CD4-positive, alpha-beta T cell treated with Interleukin-6 for 4 hours (primary cell): Measurements from ENCODE around the gene ARHGAP45.
A peak's percentile ranks its signal among the peaks of the same experiment; 100 is the strongest.

Experiments
- DNase-seq: peaks from one replicate; pipeline ENCODE4 v3.0.0-alpha.2; 2020; ENCODE audit warnings: mixed read lengths

Gene ARHGAP45

DNA sequence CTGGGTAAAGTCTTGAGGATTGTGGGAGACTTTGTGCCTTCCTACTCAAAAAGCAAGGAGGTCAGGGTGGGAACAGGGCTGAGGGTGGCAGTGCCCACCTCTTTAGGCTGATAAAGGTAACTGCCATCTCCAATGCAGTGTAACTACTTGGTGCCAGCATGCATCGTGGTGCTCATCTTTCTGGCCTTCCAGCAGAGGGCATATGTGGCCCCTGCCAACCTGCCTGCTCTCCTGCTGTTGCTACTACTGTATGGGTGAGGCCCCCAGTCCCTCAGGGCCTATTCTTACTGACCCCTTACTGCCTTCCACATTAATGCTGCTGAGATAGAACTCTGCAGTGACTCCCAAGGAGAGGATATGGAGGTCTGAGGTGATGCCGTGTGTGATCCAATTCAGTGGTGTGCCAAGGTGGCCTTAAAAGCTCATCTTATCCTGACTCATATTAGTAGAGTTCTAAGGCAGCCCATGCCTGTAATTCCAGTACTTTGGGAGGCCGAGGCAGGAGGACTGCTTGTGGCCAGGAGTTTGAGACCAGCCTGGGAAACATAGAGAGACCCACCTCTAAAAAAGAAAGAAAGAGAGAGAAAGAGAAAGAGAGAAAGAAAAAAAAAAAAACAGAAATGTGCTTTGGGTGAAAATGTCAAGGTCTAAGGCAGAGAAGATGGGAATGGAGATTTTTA is 9.7 kb upstream of the ARHGAP45 start:
- DNase-seq = peak; percentile 73

DNA sequence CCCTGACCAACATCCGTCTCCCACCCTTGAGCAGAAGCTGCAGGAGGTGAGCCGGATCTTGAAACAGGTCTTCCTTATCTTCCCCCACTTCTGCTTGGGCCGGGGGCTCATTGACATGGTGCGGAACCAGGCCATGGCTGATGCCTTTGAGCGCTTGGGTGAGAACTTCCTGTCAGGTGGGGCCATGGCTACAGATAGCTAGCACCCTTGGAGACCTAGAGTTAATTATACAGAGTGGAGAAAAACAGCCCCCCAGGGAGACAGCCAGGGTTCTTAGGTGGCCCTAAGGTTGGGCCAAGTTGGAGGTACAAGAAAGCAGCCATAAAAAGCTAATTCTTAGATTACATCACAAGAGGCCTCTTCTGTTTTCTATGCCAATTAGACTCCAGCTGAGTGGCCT is 8.9 kb upstream of the ARHGAP45 start:
- DNase-seq = peak; percentile 44

DNA sequence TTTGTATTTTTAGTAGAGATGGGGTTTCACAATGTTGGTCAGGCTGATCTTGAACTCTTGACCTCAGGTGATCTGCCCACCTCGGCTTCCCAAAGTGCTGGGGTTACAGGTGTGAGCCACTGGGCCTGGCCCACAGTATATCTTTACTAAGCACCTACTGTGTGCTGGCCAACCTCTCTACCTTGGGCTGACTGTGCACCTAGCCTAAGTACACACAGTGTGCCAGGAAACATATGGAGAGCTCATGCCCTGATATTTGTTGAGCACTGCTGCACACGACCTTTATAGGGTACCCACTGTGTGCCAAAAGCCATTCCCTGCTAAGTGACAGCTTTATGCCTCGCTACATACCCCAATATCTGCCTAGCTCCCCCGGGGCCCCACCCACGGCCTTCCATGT is 6.3 kb upstream of the ARHGAP45 start:
- DNase-seq = no peak

DNA sequence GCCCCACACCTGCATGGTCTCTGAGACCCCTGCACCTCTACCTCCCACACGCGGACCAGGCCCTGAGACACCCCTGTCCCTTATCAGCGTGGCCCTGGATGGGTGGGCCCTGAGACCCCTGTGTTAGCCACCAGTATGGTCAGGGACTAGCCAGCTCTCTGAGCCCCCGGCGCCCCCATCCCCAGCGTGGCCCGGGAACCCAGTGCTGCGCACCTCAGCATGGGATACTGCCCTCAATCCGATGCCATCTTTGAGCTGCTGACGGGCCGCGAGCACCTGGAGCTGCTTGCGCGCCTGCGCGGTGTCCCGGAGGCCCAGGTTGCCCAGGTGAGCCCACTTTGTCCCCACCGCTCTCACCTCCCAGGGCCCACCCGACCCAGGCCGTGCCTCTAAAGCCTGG is 5.0 kb upstream of the ARHGAP45 start:
- DNase-seq = no peak

DNA sequence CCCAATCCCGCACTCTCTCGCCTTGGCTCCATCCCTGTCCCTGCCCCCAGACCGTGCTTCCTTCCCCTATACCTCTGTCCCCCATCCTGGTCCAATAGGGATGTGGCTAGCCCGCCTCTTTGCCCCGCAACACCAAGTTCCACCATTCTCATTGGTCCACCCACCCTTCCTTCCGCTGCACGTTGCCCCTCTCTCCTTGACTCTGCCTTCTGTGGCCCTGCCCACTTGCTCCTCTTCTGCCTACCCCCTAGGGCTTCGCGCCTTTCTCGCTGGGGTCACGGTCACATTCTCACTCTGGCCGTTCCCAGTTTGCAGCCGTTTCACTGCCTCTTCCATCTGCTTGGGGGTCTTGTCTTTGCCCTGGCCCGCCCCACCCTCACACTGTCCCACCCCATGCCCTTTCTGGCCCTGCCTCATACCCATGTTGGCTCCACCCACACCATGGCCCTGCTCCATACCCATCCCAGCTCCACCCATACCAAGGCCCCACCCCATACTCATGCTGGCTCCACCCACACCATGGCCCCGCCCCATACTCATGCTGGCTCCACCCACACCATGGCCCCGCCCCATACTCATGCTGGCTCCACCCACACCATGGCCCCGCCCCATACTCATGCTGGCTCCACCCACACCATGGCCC is 4.5 kb upstream of the ARHGAP45 start:
- DNase-seq = peak; percentile 11

DNA sequence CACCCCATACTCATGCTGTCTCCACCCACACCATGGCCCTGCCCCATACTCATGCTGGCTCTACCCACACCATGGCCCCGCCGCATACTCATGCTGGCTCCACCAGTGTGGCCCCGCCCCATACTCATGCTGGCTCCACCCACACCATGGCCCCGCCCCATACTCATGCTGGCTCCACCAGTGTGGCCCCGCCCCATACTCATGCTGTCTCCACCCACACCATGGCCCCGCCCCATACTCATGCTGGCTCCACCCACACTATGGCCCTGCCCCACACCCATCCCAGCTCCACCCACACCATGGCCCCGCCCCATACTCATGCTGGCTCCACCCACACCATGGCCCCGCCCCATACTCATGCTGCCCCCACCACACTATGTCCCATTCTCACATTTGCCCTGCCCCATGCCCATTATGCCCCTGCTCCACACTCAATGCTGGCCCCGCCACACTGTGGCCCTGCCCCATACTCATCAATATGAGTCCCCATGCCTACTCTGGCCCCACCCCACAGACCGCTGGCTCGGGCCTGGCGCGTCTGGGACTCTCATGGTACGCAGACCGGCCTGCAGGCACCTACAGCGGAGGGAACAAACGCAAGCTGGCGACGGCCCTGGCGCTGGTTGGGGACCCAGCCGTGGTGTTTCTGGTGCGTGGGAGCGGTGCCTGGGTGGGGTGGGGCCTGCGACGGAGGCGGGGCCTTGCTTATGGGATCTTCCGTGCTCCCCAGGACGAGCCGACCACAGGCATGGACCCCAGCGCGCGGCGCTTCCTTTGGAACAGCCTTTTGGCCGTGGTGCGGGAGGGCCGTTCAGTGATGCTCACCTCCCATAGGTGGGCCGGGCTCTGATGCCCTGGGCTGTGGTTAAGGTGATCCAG is 3.7 kb upstream of the ARHGAP45 start:
- peak; percentile 23 for DNase-seq

DNA sequence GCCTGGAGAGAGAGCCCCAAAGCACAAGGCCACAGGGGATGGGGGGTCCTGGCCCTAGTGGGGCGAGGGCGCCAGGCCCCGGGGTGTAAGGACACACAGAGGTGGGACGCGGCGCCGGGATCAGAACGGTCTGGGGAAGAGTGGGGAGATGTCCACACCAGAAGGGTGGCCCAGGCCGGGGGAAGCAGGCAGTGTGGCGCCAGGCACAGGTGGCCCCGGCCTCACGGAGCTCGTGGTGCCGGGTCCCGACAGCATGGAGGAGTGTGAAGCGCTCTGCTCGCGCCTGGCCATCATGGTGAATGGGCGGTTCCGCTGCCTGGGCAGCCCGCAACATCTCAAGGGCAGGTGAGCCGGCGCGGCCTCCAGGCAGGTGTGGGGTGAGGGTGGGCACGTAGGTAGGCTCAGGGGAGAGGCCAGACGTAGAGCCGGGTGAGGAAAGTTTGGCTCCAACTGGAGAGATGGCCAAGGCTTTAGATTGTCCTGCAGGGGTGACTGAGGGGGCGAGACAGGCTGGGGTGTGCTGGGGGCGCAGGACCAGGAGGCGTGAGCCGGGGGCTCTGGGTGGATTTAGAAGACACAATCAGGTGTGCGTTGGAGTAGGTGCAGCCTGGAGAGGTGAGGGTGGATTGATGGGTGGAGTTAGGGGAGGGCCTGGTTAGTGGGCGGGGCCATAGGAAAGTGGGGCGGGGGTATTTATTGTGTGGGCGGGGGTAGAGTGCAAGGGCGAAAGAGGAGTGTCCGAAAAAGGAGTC is 2.9 kb upstream of the ARHGAP45 start:
- DNase-seq = peak; percentile 21

DNA sequence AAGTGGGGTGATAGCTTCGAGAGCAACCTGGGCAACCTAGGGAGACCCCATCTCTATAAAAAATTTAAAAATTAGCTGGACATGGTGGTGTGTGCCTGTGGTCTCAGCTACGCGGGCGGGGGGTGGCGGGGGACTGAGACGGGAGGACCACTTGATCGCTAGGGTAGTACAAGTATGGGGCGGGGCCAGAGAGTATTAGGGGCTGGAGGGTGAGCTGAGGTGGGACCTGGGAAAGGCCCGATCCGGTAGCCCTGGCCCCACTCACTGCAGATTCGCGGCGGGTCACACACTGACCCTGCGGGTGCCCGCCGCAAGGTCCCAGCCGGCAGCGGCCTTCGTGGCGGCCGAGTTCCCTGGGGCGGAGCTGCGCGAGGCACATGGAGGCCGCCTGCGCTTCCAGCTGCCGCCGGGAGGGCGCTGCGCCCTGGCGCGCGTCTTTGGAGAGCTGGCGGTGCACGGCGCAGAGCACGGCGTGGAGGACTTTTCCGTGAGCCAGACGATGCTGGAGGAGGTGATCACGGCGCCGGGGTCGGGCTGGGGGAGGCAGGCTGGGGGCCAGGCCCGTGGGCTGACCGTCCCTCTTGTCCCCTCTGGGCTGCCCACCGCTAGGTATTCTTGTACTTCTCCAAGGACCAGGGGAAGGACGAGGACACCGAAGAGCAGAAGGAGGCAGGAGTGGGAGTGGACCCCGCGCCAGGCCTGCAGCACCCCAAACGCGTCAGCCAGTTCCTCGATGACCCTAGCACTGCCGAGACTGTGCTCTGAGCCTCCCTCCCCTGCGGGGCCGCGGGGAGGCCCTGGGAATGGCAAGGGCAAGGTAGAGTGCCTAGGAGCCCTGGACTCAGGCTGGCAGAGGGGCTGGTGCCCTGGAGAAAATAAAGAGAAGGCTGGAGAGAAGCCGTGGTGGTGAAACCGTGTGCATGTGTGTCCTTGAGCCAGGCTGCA is 2.0 kb upstream of the ARHGAP45 start:
- DNase-seq = peak; percentile 82

DNA sequence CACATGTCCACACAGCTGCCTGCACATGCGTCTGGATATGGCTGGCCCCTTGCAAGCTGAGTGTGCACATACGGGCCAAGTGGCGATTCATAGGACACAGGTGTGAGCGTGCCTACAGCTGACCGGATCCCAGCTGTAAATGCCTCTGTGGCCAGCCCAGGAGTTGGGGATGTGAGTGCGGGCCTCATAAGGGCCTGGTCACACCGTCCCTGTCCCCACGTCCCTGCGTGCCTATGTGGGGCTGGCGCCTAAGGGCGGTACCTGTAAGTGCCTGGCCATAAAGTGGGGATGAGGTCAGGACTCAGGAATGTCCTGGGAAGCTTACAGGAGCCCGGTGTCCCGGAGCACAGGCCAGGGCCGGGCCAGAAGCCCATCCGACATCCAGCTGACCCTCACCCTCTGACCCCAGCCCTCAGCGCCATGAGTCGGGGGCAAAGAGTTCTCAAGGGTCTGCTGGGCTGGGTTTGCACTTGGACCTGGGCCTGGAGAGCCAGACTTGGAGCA is 1.3 kb upstream of the ARHGAP45 start:
- peak; percentile 3 for DNase-seq

DNA sequence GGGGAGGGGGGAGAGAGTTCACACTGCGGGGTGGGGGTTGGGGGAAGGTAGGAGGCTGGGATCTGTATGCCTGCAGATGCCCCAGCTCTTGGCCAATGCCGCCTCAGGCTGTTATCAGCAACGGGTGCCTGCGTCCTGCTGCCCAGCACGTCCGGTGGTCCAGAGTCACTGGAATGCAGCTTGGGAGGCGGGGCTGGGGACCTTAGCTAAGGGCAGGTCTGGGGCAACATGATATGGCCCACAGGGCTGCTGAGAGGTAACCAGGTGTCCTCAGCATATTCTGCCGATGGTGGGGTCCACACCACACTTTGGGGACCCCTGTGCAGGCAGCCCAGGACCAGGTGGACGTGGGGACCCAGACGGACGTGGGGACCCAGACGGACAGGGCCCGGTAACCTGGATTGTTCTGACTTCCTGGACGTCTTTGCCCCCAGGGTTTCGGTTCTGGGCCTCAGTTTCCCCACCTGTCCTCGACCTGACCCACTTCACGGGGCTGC is 668 bp upstream of the ARHGAP45 start:
- DNase-seq = peak; percentile 17

DNA sequence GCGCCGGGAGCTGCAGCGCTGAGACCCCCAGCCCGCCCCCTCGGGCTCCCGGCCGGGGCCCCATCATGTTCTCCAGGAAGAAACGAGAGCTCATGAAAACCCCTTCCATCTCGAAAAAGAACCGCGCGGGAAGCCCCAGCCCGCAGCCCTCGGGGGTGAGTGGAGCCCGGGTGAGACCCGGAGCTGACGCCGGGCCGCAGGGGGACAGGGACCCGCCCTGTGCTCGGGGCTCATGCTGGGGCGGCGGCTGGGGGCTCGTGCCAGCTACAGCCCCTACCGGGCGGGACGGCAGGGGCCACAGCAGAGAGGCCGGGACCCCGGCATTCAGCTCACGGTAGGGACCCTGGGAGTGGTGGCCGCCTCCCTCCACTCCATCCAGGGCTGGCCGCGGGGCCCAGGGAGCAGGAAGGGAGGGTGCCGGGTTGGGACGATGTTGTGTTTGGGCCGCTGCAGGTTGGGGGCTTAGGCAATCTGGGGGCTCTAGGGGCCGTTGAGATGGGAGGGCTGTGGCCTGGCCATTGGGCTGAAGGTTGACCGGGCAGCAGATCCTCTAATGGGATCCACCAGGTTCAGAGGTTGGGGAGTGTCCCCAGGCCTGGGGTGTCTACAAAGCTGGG is 482 bp downstream of the ARHGAP45 start:
- DNase-seq = no peak

DNA sequence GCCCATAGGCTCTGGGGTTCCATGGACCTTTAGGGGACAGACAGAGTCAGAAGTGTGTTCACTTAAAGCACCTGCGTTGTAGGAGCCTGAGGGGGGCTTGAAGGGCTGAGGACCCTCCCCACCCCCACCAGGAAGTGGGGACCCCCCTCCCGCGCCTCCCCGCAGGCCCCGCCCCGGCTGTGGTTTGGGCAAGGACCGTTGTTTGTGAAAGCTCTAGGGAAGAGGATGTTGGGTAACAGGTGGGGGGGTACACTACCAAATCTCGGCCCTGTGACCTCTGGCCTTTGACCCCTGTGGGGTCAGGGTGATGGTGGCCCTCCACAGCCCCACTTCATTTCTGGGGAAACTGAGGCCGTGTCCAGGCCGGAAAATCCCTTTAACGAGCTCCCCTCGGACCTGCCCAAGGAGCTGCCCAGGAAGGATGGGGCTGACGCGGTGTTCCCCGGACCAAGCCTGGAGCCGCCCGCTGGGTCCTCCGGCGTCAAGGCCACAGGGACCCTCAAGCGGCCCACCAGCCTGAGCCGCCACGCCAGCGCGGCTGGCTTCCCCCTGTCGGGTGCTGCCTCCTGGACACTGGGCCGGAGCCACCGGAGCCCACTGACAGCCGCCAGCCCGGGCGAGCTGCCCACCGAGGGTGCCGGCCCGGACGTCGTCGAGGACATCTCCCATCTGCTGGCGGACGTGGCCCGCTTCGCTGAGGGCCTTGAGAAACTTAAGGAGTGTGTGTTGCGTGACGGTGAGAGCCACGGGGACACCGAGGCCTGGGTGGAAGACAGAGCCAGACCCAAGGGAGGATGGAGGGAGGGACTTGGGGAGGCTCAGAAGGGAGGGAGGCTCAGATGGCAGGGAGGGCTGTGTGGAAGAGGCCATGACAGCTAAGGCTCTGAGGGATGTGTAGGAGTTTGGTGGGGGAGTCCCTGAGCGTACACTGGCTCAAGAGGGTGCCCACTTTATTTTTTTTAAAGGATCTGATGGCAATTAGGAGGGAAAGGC is 1.3 kb downstream of the ARHGAP45 start:
- peak; percentile 88 for DNase-seq

DNA sequence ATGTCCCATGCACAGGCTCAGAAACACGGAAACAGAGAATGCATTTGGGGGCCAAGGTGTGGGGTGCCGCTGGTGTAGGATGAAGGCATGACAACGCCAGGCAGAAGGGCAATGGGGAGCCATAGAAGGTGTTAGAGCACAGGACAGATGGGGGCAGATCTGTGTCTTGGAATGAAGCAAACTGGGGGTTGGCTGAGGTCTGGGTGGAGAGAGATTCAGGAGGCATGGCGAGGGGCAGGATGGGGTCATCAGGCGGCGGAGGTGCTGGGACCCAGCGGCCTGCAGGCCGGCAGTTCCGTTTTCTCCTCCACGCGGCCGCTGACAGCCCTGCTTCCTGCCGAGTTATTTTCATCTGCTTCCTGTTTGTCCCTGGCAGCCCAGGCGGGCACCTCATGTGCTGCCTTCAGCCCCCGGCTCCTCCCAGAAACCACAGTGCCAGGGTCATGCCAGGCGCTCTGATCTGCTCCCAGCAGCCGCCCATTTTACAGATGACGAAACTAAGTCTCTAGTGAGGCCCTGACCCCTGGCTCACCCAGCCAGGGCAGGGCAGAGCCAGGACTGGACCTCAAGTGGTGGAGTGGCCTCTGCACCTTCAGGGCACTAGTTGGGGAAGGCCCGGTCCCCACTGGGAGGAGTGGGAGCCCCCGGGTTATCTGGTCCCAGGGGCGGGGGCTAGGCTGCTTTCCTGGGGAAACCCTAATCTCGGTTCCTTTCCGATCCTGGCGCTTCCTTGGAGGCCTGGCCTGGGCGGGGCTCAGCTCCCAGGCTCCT is 2.2 kb downstream of the ARHGAP45 start:
- DNase-seq = peak; percentile 89

DNA sequence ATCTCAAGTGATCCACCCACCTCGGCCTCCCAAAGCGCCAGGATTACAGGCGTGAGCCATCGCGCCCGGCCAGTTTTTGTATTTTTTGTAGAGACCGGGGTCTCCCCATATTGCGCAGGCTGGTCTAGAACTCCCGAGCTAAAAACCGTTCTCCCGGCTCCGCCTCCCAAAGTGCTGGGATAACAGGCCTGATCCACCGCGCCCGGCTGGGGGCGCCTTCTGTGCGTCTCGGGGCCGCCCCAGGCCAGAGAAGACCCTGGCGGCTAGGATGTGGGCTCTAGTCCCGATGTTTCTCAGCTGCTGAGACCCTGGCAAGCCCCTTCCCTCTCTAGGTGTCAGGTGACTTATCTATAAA is 3.6 kb downstream of the ARHGAP45 start:
- DNase-seq = no peak

DNA sequence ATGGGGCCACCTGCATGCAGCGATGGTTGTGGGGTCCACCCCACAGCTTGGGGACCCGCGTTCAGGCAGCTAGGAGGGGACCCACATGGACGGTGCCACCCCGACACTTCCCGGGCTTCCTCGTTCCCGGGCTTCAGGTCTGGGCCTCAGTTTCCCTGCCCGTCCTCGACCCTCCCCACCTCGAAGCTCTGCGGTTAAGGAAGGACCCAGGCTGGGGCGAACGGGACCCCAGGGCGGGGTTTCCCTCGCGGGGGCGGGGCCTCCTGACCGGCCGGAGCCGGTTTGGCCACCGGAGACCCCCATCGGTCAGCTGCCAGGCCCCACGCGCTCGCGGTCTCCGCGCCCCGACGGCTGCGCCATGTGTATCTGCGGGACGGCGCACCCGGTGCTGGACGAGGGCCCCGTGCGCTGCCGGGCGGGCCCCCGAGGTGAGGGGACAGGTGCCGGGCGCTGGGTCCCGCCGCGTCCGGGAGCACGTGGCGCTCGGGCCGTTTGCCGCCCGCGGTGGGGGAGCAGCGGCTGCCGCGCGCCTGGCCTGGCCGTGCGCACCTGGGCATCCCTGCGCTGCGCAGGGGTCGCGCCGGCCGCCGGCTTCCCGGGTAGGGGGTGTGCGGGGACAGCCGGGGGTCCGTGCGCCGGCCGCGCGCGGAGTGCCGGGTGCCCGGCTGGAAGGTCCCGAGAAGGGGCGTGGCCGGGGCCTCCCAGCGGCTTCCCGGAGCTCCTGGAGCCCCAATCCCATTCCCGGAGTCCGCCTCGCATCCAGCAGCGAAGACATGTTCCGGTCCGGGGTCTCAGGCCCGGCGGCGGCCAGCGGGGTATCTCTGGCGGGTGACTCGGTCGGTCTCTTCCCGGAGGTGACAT is 4.2 kb downstream of the ARHGAP45 start:
- no peak for DNase-seq

DNA sequence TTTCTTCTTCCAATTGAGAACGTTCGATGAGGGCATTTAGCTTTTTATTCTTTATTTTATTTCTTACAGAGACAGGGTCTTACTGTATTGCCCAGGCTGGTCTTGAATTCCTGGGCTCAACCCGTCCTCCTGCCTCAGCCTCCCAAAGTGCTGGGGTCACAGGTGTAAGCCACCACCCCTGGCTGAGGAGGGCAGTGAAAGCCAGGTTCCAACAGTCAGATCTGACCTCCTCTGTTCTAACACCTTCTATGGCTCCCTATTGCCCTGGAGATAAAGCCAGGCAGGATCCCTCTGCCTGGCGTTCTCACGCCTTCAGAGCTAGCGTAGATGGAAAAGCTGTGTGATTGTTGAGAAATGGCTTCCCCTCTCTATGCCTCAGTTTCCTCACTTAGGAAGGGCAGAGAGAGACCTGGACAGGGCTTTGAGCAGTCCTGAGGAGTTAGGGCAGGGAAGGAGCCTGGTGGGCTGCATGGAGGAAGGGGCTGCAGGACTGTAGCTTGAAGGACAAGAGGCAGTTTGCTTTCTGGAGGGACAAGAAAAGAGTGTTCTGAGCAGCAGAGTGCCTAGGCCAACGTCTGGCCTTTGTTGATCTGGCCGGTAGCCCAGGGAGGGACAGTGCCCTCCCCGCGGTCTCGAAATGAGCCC is 5.5 kb downstream of the ARHGAP45 start:
- DNase-seq = no peak
